Medulla oblongata (tissue), 1 donor: Measurements from ENCODE around the gene MPHOSPH9.

Experiments
- DNase-seq: peaks from one replicate; pipeline ENCODE4 v3.0.0-alpha.2; 2015; ENCODE audit errors: extremely low spot score

Gene MPHOSPH9

DNA sequence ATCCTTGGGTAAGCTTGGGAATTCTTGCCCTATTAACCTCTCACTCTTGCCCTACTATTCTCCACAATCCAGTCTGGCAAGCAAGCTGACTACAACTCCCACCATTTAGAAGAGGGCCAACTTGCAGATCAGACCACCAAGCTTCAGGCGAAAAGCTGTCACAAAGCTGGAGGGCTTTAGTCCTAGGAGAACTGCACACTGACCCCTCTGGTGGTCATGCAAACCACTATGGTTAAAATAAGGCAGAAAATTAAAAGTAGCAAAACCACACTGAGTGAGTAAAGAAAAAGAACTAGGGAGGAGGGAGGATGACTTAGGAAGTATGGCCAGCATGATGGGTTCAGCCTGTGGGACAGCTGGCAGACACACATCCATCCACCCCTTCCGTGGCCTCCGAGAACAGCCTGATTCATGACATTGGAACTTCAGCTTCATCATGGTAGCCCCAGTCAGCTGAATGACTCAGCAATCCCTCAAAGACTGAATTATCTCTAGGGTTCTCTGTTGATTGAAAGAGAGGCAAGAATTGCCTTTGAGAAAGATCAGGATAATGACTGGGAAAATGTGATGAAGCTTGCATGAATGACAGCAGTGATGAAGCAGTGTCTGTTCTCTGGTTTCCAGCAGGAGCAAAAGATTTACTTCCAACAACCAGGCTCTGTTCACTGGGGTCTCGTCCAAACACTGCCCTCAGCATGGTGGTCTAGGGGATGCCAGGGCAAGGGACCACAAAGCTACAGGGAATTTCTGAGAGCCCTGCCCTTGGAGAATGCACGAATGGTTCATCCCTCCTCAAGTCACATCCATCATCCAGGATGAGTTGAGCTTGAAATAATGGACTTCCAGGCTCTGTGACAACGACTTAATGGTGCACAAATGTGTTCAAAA lies 106.4 kb downstream of the MPHOSPH9 start:
- DNase-seq: no peak

DNA sequence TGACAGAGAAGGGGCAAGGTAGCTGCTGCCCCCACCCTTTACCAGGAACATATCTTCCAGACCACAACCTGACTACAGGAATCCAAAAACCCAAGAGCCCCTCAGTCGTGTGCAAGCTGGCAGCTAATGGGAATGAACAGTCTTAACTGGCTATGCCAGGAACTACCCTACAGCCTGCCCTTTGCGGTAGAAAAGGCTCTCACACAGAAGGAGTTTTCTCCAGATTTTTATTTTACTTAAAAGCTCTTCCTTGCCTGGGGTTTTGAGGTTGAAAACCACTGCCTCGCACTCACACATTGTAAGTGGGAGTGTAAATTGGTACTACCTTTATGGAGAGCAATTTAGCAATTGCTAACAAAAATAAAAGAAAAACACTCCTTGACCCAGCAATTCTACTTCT lies 110.3 kb downstream of the MPHOSPH9 start:
- no peak for DNase-seq

DNA sequence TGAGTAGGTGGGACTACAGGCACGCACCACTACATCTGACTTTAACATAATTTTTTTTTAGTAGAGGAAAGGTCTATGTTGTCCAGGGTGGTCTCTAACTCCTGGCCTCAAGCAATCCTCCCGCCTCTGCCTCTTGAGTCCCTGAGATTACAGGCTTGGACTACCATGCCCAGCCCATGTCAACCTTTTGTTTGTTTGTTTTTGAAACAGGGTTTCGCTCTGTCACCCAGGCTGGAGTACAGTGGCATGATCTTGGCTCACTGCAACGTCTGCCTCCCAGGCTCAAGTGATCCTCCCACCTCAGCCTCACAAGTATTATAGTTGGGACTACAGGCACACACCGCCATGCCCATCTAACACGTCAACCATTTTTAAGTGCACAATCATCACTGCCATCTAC lies 111.3 kb downstream of the MPHOSPH9 start:
- DNase-seq: no peak

DNA sequence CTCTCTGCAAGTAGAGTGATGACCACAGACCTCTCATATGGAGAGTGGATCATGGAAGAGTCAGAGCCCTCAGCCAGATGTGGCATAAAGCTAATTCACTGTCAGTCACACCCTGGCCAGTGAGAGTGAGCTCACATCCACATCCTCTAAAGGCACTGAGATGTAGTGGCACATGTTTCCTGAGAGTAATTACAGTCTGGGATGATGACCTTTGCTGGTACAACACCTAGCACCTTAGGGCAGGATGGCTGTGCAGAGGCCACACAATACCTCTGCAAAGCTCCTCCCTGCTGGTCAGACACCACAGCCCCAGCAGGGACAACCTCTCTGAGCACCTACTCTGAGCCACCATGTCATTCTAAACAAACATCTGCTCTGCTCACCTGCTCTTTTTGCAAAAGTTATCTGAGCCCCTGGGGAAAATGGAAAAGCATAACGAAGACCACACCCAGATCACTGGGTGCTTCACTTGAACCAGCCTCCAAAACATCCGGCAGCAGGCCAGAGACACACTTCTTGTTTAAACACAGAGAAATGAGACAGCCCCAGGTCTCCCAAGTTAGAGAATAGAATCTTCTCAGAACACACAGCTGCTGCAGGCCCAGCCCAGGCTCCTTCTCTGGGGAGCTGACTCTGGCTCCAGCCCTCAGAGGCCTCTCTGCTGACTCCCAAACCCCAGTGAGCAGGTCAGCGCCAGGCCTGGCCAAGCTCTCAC lies 112.3 kb downstream of the MPHOSPH9 start:
- no peak for DNase-seq

DNA sequence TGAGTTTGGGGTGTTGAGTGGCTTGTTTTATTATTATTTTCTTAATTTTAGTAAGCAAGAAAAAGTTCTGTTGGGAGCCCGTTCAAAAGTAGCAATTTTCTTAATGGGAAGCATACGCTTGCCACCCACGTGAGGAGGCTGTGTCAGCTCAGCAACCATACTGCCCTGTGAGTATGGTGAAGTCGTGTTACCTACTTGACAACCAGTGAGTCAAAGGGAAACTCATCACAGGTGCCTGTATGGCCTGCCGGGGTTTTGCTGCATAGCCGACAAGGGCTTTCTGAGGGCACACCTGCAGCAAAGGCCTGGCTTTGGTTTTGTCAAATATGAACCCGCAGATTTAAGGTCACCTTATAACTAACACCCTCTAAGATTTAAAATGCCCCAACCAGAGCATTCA lies 113.1 kb downstream of the MPHOSPH9 start:
- DNase-seq: no peak

DNA sequence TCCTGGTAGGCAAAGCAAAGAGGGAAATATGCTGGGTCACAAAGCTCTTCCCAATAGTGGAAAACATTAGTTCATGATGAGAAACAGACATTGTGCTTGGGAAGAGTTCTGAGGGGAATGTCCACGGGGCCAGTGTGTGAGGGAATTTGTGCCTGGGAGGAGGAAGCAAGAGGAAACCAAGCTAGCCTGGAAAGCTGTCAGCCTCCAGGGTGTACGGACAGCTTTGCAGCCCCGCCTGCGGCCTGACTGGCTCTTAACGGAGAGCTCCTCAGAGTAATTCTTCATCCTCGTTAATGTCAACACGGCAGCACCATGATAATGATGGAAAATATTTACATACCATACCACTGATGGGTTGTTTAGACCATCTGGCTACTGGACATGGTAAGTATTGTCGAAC lies 114.4 kb downstream of the MPHOSPH9 start:
- no peak for DNase-seq

DNA sequence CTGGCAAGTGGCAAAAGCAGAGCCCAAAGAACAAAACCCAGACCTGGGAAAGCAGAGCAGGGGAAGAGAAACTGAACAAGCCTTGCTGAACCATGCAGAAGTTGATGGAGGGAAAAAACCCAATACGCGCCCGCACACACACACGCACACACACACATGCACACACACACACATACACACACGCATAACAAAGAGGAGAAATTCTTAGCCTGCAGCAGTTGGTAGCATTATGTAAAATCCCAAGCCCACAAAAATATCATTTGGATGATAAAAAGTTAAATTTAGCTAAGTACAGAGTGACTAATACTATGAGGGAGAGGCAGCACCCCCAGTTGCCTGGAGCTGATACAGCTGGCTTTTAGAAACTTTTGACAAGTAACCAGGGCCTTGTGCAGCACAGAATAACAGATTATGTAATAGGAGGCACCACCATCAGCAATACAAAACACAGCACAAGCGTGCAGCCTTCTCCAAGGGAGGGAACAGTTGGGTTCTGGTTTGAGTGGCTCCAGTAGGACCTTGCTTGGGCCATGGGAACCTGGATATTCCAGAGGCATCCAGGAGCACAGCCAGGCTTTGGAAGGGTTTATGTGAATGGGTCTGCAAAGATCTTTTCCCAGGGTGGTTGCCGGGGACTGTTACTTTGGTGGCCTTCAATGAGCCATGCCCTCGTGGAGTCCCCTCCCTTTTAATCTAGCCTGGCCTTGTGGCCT lies 117.4 kb downstream of the MPHOSPH9 start:
- peak; percentile 84 for DNase-seq

DNA sequence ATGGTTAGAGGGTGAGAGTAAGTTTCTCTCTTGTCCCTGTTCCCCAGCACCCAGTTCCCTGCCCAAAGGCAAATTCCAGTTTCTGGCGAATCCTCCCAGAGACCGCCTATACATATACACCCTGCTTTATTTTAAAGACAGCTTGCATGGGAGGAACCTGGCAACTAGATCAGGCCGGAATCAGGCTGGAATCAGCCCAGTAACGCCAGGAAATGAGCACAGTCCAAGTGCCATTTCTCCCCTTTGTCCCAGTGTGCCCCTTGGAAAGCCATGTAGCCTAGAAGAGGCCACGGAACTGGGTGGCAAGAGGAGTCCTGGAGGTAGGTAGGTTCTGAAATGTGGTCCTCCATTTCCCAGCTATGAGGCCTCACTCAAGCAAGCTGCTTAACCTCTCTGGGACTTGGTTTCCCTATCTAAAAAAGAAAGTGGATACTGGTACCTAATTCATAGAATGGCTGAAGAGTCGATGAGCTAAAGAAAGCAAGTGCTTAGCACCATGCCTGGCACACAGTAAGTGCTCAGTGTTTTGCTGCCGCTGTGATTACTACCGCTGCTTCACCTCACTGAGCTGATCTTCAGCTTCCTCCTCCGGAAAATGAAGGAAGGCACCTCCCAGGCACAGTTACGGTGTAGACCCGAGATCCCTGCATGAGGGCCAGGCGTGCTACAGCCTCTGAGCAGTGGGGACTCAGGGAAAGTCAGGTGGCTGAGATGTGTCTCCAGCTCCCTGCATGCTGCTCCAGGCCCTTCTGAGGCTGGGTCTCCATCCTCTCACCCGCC lies 118.4 kb downstream of the MPHOSPH9 start:
- DNase-seq: no peak

DNA sequence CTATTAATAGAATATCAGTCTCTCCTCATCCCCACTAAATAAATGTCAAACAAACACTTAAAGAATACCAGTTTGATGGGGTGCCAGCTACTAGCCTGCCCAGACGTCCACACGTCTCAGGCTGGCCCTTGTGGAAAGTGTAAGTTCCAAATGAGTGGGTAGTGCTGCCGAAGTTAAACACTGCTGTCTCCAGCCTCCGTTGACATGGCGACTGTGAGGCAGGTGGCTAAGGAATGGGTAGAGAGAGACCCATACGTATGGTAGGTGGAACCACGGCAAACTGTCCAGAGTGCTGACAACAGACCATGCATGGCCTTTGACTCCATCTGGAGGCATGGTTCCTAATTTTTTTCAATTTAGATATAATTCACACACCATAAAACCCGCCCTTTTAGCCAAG lies 119.9 kb downstream of the MPHOSPH9 start:
- no peak for DNase-seq

DNA sequence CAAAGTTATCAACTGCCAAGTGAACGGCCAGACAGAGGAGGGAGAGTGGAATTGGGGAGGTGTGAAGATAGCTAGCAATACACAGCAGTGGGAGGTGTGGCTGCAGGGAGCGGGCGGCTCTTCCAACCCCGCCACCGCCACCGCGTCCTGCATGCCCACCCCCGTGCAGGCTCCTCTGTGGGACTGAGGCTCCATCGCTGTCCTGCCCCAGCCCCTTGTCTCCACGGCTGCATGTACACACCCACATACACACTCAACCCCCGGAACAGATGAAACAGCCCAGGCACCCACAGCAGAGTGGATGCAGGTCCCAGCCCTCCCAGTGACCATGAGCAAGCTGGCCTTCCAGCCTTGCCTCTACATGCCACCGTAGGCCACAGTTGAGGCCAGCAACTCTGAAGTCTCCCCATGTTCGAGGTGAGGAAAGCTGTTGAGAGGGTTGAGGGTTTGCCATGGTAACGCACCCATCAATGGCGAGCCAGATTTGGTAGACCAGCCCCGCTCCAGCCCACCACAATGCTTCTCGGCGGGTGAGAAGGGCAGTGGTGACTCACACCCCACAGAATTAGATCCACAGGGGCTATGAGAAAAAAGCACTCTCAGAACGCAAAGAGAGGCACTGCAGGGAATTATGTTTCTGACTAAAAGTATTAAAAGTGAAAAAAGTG lies 121.3 kb downstream of the MPHOSPH9 start:
- DNase-seq: no peak

DNA sequence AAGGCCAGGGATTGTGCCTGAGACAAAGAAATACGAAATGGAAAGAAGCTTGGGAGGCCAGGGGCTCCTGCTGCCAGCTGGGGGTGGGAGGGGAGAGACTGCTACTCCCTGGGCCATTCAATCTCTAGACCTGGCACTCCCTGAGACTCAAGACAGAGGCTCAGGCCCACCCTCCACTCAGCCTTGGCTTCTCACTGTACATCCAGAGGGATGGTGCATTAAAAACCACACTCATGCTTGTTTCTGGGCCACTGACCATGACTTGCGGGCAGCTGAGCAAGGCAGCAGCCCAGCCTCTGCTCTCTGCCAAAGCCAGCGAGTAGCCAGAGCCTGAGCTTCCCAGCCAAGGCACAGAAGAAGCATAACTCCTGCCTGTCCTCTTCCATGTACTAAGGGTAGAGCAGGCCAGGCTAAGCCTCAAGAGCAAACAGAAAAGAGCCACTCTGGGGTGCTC lies 123.6 kb downstream of the MPHOSPH9 start:
- DNase-seq: peak; percentile 74

DNA sequence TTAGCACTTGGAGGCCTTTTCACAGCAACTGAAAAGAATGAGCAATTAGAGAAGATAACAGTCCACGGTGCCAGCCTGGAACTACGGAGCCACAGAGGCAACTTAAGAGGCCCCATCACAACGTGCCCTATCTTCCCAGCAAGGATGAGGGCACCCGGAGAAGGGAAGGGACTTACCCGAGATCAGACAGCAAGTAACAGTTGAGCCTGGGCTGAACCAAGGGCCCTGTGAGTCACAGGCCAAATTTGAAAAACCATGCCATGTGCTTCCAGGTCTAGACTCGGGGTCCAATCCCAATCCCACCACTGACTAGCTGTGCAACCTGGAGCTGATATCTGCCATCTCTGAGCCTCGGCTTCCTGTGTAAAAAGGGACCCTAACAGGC lies 124.3 kb downstream of the MPHOSPH9 start:
- DNase-seq: no peak

DNA sequence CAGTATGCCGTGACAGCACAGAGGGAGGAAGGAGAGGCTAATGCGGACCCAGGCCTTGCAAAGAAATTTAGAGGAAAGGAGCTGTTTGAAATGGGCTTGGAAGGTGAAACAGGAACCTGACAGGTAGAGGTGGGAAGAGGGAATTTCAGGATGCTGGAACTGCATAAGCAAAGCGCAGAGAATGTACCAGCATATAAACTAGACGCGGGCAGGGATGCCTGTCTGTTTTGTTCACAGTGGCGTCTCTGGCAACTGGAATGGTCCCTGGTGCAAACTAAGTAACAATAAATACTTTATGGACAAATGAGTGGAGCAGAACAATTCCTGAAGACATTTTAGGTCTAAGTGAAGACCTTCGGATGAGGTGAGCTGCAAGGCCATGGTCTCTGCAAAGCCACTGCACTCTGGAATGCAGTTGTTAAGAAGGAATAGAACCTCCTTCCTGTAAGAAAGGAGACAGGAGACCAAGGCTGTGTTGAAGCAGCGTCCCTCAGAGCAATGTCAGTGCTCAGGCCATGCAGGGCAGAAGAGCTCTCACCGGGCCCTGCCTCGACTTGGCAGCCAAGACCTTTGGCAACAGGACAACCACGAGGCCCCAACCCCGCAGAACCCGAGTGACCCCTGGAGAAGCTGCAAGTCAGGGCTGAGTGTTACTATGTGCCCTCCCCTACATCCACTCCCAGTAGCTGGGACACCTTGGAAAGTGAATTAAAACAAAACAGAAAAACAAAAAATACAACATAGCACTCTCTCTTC lies 124.8 kb downstream of the MPHOSPH9 start:
- no peak for DNase-seq

DNA sequence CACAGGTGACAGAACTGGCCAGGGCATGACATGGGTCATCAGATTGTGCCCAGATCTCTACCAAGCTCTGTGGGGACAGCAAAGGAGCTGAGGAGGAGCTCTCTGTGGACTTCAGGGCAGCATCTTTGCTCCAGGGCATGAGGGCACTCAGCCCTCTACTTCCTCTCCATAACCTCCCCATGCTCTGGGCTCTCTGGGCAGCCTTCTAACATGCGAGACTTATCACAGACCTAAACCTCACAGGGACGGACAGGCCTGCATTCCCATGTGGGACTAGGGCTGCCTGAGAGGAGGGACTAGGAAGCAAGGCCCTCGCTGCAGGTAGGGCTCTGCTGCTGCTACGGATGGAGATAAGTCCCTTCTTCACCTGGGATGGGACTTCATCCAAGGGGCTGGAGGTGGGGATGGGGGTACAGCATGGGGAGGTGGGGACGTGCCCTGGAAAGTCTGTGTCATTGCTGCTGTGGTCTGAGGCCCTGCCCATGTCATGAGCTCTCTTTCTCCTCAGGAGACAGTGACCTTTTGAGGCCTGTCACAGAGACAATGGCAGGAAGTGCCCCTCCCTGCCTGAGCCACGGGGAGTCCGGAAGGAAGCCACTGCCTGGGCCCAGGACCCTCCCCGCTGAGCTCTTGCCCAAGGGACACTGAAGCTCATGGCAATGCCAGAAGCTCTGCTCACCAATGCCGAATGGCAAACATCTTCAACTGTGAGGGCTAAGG lies 126.1 kb downstream of the MPHOSPH9 start:
- no peak for DNase-seq

DNA sequence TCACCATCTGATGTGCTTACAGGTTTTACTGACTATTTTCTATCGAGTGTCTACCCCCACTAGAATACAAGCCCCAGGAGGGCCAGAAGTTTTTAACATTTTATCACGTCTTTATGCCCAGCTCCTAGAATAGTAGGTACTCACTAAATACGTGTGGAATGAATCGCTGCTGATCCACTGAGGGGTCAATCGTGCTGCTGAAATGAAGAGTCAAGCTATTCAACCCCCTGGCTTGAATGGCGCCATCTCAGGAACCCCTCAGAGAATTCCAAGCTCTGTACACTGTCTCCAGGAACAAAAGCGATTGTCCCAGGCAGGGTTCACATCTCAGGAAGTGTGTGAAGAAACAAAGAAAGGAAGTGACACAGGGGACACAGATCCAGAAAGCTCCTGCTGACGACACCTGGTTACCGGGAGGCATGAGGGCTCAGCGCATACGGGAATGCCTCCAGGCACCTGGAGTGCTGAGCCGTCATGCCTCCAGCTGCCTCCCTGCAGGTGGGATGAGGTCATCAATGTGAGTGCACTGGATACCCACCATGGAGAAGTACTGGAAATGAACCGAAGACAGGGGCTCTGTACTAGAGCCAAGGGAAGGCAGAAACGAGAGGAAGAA lies 127.6 kb downstream of the MPHOSPH9 start:
- no peak for DNase-seq

DNA sequence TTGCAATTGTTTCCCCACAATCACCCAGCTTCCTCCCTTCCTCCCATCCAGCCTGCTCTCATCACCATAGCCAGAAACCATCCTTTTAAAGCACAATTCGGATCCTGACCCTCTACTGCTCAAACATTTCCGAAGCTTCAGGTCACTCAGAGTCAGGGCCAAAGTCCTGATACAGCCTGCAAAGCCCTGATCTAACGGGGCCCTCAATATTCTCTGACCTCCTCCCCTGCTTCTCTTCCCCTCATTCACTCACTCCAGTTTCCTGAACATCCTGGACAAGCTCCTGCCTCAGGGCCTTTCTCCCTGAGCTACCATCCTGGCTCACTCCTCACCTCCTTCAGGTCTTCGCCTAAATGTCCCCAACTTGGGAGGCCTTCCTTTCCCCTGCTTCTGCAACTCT lies 128.1 kb downstream of the MPHOSPH9 start:
- DNase-seq: no peak
